Tongue (tissue), 2 donors: ENCODE measurements around the gene PALM3. TPM values are rescaled to one million over a fixed set of nuclear protein-coding genes. Genes with fewer than 3 reads are reported as not detected.

Experiments
- DNase-seq: peaks from one replicate; pipeline ENCODE4 v3.0.0-alpha.2; 2015
- total RNA-seq: library from RNA; depleted of rRNA; stranded (reverse); fragments of >200 nt; gene quantifications from one replicate; pipeline ENCODE4 v1.2.3, GENCODE V29; 2014

The PALM3 gene, protein sequence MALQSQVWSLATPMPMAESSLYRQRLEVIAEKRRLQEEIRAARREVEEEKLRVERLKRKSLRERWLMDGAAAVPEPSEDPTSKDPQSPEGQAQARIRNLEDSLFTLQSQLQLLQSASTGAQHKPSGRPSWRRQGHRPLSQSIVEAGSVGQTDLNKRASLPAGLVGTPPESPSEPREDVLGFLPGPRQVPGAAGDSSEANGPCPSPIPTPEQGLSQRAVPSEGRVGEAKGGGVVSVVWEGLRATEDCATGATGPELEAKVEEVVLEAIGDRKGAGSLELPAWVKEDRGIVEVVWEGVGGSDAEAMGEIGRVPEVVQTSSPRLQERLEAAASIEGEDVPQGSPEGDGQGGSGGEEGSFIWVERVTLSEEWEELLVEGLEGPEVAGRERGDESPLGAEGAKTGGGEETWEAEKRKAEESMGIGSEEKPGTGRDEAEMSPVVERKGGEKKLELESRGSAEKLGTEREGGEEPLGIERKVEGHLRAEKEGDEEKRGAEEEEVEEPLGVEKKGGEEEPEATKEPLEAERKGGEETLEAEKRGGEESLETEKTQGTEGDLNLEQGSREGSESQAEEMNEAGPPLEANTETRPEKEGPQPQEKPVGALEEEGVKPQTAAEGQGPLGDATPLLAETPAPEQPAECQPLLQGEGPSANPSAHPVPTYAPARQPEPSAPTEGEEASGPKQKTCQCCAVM
- total RNA-seq: 0.21 TPM

DNA sequence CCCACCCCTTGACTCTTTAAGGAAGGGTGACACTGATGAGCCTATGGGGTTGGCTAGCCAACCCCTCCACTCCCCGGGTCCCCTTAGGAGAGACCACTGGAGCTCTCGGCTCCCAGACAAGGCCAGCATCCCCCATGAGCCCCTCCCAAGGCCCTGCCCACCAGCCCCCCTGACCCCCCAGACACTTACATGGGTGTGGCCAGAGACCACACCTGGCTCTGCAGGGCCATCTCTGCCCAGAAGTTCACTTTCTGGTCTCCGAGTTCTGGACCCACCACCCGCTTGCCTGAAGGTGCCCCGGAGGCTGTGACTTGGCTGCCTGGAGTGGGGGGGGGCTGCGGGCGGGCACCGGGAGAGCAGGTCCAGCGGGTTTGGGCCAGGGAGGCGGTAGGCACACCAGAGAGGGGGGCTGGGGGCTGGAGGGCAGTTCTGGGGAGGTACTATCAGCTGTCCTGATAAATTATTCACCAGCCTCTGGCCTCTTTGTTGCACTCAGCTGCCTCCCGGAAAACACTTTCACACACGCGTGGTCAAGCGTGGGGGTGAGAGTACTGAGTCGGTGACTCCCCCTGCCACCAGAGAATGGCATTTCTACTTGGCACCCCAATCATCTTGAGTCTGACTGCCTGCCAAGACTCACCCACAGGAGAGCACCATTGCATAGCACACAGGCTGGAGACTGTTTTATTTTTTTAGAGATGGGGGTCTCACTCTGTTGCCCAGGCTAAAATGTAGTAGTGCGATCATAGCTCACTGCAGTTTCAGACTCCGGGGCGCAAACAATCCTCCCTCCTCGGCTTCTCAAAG, at the start of gene PALM3:
PALM3 (minus strand) TSS at position 326 of the 807 bp plus-strand sequence; CDS start at position 230, 96 bp downstream.
- DNase-seq: no peak

DNA sequence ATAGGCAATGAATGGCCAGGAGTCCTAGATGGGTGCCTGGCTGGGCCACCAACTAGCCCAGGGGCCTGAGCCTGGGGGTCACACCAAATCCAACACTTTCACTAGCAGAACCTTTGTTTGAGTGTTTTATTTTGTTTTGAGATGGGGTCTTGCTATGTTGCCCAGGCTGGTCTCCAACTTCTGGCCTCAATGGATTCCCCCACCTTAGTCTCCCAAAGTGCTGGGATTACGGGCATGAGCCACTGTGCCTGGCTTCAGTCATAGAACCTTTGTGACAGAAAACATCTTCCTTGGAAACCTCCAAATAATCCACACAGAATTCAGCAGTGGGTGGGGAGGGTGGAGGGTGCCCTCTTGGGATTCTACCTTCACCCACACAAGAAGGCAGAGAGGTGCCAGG, 49.6 kb upstream of the PALM3 start:
- no peak for DNase-seq

DNA sequence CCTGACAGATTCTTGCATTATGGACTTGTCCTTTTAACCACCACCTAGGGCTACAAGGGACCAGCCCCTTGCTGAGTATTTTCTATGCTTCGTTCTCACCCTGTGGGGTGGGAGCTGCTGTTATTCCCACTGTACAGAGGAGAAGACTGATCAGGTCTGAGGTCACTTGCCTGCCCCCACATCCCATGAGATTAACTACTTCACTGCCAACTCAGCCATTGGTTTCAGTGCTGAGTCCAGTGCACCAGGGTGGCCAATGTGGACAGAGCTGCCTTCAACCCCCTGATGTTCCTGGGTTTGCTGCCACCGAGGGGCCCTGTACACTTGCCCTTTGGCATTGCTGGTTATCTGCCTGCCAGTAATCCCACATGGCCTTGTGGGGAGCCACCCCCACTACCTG, 48.8 kb upstream of the PALM3 start:
- no peak for DNase-seq

DNA sequence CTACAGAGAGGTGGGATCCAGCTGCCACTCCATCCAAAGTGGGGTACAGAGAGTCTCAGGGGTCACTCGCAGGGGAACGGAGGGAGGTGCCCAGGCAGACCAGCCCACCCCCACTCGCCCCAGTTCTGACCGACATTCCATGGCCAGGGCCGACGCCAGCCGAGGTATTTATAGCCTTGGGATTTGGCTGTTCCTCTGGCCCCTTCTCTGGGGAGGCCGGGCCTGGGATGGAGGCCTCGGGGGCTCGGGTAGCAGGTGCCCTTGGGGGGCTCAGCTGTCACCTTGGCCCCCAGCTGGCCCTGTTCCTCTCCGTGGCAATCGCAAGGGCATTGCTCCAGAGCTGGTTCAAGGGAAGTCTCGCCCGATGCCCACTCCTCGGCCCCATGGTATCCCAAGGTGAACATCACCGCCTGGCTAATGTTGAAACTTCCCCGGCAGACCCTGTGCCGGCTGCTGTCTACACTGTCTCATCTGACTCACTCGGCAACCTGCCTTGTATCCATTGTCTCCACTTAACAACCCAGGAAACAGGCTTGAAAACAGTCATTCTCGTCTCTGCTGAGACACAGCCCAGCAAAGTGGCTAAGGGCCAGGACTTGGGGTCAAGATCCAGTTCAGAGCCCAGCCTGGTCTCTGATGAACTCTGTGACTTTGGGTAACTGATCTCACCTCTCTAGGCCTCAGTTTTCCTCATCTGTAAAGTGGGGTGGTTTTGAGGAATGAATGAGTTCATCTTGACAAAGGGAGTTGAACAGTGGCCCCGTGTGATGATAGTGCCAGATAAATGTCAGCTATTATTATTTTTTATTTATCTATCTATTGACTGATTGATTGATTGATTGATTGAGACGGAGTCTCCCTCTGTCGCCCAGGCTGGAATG, 45.9 kb upstream of the PALM3 start:
- peak; percentile 70 for DNase-seq

DNA sequence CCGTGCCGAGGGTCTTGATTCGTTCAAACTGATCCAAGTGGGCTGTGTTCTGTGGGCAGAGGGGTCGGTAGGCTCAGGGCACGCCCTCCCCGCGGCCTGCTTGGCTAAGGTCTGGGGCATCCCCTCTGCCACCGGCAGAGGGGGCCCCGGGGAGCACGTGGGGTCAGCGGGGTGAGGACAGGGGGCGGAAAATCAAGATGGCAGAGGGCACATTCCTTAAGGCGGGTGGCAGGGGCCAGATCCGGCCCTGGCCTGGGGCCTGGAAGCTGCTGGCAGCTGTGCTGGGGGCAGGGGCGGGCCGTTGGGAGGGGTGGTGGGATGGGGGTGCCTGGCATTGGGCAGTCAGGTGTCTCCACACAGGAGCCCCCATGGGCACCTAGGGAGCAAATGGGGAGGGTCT, 45.0 kb upstream of the PALM3 start:
- no peak for DNase-seq

DNA sequence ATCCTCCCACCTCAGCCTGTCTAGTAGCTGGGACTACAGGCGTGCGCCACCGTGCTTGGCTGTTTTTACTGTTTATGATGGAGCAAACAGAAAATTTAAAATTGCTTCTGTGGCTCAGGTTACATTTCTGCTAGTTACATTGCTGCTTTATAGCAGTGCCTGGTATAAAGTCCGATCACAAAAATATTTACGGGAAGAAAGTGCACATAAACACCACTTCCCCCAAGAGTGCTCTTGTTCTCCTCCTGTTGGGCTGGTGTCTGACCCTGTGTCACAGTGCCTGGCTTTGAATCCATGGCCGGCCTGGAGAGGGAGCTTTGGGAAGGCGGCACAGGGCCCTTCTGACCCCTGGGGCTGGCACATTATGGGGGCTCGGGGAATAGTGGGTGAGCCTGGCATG, 43.8 kb upstream of the PALM3 start:
- no peak for DNase-seq

DNA sequence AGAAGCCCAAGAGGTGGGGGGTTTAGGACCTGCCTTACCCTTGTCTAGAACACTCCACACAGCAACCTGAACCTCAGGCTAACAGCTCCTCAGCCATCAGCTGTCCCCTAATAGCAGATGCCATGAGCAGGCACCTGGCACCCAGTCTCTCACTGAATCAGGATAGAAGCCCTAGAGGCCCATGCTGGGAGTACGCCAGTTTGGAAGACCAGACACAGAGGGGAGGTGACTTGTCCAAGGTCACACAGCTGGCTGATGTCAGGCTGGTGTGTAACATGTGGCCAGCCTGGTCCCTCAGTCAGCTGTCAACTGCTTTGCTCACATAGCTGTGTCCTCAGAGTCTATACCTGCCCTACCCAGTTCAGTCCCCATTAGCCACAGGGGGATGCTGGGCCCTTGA, 41.4 kb upstream of the PALM3 start:
- no peak for DNase-seq

DNA sequence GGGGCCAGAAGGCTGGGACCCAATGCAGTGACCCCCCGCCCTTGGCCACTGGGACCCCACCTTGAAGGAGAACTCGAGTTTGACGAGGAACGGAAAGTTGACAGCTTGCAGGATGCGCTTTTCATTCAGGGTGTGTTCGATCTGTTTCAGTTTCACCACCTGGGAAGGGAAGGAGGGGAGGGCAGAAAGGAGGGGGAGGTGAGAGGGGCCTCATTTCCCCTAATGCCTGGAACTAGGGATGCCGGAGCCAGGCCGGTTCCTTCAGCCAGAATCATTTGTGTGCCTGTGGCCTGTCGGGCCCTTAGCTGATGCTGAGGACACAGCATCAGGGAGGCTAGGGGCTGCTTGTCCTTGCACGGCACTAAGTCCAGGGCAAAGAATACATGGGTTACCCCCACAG, 40.9 kb upstream of the PALM3 start:
- no peak for DNase-seq

DNA sequence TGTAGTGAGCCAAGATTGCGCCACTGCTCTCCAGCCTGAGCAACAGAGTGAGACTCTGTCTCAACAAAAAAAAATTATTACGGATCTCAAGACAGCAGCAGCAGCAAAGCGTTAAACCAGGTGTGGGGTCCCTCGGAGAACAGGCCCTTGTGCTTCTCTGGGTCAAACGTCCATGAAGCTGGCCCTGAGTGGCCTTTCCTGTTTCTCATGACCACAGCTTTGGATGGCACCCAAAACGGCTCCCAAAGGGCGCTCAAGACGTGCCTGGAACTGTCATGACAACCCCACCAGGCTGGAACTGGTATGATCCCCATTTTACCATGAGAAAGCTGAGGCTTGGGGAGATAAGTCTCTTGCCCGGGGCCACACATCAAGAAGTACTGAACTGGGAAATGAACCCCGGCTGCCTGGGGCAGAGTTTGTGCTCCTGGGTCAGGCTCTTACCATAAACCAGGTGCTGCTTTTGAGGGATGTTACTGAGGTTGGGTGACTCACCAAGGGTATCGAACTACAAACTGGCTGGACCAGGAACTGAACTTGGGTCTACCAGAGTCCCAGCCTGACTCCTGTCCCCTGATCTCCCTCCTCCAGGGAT, 40.3 kb upstream of the PALM3 start:
- DNase-seq: no peak

DNA sequence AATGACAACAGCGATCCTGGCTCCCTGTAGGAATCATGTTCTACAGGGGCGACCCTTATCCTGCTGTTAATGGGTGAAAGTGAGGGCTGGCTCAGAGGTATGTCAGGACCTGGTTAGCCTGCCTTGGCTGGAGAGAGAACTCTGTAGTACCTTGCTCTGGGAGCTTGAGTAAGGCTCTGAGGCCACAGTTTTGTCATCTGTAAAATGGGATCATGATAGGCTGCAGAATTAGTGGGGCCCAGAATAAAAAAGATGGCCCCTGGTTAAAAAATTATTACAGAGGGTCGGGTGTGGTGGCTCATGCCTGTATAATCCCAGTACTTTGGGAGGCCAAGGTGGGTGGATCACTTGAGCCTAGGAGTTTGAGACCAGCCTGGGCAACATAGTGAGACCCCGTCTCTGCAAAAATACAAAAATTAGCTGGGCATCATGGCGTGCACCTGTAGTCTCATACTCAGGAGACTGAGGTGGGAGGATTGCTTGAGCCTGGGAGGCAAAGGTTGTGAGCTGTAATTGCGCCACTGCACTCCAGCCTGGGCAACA, 39.2 kb upstream of the PALM3 start:
- no peak for DNase-seq

DNA sequence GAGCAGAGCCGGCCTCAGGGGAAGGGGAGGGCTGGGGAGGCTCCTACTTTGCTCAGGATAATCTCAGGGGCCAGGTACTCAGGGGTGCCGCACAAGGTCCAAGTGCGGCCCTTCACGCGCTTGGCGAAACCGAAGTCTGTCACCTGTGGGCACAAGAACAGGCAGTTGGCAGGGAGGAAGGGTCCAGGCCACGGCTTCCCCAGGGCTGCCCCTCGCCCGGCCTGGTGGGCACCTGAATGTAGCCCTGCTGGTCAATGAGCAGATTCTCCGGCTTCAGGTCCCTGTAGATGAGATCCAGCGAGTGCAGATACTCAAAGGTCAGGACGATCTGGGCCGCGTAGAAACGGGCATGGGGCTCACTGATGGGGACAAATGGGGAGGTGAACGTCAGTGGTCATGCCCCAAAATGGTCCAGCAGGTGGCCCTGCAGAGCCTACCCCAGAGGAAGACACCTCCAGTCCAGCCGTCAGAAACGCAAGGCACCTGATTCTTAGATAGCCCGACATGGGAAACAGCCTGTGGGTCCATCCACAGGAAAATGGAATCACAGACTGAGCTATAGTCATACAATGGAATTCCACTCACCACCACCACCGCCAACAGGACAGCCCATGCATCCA, 35.8 kb upstream of the PALM3 start:
- DNase-seq: no peak

DNA sequence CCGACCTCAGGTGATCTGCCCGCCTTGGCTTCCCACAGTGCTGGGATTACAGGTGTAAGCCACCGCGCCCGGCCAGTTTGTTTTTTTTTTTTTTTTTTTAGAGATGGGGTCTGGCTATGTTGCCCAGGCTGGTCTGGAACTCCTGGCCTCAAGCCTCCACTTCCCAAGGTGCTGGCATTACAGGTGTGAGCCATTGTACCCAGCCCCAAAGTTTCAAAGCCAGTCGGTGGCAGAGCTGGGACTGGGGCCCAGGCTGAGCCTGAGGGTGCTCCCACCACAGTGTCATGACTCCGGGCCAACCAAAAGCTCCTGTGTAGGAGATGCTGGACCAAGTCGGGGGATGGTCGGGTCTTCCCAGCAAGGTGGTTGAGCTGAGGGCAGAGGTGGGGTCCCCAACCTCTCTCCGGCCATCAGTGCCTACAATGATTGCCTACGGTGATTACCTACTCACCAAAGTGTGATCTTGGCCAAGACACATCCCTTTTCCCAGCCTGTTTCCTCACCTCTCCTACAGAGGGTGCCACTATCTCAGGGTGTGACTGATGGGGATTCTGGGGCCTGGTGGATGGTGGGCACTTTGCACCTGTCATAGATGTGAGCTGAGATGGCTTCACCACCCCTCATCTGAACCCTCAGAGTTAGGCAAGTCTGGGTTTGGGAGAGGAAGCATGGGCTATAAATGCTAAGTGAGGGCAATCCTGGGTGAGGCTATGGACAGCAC, 34.6 kb upstream of the PALM3 start:
- DNase-seq: no peak

DNA sequence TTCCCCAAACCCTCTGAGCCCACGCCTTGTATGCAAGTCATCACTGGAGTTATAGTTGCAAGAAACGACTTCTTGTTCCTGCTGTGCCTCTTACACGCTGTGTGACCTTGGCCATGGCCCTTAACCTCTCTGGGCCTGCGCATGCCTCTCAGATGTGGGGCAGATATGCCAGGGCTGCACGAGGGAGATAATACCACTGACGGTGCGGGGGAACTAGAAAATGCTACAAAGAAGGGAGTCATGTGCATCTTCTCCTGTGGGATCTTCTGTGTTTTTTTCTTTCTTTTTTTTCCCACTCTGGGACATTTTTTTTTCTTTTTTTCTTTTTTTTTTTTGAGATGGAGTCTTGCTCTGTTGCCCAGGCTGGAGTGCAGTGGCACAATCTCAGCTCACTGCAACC, 33.0 kb upstream of the PALM3 start:
- no peak for DNase-seq

DNA sequence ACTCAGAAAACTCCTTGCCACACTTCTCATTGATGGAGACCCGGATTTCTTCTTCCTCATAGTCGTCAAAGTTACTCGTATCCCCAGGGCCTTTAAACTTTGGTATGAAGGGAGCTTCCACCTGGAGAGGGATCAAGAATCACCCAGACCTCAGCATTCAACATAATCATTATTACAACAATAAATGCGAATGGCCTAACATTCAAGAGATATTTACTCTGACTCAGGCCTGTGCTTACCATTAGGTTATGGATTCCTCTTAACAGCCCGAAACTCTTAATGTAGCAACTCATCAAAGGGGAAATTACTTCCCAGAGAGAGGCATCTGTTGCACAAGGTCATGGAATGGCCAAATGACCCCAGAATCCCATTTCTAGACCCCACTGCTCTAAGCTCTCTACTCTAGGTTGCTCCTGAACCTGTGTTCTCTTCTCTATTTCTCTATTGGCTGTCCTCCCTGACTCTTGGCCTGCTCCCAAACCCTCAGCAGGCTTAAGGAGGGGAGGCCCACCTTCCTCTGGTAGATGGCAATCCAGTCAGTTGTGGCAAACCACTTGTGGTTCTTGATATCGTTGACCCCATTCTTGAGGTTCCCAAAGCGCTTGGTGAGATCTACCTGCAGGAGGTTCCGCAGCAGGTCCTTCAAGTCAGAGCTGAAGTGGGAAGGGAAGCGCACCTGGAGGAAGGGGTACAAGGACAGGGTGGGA, 31.4 kb upstream of the PALM3 start:
- no peak for DNase-seq

DNA sequence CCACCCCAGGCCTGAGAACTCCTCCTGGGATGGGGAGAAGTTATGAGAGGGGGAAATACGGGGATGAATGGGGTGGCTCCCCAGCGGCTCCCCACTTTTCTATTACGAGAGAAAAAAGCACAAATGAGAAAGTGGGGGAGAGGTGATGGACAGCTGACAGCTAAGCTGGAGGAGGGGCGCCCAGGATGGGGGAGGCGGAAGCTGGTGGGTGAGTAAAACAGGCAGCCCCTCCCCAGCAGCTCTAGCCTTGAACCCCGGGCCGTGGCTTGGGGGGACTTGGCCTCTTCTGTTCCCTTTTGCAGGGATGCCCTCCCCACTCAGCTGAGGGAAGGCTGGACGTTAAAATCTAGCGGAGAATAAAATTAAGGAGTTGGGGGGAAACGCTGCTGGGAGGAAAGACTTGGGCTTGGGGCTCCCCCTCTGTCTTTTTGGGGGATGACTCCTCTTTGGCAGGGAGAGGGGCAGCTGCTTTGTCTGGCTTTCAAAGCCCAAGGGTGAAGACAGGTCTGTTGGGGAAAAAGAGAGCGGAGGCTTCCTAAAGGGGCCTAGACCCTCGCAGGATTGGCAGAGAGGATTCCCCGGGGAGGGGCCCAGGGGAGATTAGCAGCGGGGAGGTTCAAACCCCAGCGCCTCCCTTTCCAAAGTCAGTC, 30.1 kb upstream of the PALM3 start:
- DNase-seq: peak; percentile 44

DNA sequence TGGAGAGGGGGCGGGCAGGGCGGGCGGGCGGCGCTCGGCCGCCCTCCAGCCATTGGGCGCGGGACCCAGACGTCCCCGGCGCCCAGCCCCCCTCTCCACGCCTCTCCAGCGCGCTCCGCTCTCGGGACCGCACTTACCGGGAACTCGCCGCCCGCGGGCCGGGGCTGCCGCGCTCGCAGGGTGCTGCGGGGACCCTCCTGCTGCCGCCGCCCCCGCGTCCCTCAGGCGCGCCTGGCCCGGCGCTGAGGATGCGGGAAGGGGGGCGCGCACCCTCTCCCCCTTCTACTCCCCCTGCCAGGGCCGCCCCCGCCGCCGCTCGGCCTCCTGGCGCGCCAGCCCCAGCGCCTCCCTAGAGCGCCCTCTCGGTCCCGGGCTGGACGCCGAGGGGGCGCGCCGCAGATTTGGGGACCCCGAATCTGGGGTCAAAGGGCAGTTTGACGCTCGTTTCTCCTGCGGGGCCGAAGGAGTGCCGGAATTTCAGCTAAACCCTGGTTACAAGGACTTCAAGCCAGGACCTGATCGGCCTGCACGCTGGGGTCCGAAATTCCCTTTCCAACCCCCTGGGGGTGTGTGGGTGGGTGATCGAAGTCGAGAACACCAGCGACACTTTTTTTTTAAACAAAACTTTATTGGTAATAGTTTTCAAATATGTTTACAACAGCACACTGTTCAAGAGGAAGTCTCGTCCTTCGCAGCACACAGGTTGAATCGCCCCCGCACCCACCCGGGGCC, 29.4 kb upstream of the PALM3 start:
- peak; percentile 77 for DNase-seq

DNA sequence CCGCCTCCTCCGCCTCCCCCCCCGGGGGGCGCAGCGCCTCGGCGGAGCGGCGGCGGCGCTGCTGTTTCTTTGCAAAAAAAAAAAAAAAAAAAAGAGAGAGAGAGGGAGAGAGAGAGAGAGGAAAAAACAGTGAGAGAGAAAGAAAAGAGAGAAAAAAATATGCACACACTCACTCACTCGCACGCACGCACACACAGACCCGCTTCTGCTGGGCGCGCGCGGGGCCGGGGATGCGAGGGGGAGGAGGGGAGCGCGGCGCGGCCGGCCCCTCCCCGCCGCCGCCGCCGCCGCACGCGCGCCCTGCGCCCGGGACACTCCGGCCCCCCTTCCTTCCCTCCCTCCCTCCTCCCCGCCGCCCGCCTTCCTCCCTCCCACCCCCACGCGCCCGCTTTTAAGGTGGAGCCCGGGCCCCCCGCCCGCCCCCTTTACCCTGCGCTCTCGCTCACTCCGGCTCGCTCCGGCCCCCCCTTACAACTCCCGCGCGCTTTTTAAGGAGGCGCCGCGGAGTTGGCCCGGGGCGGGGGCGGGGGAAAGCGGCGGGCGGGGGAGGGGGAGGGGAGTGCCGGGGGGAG, 28.7 kb upstream of the PALM3 start, which contains the start of gene SAMD1:
SAMD1 (minus strand) TSS at position 243 of the 572 bp plus-strand sequence.
- peak; percentile 97 for DNase-seq
